GM18498 (cell line): ENCODE data around the gene TDO2.
A peak's percentile ranks its signal among the peaks of the same experiment; 100 is the strongest.
"Not testable (repeated sequence)": the region's sequence is repeated elsewhere in the genome, so short reads cannot be mapped to it uniquely, and the experiment has no call there.

ENCODE experiments used
- ATAC-seq: cut with Tn5 transposase; IDR thresholded peaks from one replicate; pipeline ENCODE4 v1.9.1; 2021; ENCODE audit warnings: mild to moderate bottlenecking, moderate library complexity; ENCODE audit not compliant: unreplicated experiment

The TDO2 gene

GRCh38 chr4:155906554-155907247, 3.2 kb downstream of the TDO2 start:
- ATAC-seq, result no peak

GRCh38 chr4:155907556-155907955, 4.1 kb downstream of the TDO2 start:
- no peak for ATAC-seq

- ATAC-seq, result peak; percentile 89
Observed at GRCh38 chr4:155908187-155909139, 5.0 kb downstream of the TDO2 start.

GRCh38 chr4:155909615-155910226, 6.2 kb downstream of the TDO2 start:
- ATAC-seq, result no peak

GRCh38 chr4:155911905-155912304, 8.4 kb downstream of the TDO2 start:
- no peak for ATAC-seq

GRCh38 chr4:155914782-155915181, 11.3 kb downstream of the TDO2 start:
- ATAC-seq, result no peak

- ATAC-seq, result no peak
Observed at GRCh38 chr4:155921597-155921996, 18.1 kb downstream of the TDO2 start.

- no peak for ATAC-seq
Observed at GRCh38 chr4:155924637-155925036, 21.1 kb downstream of the TDO2 start.

- no peak for ATAC-seq
Observed at GRCh38 chr4:155929833-155930232, 26.3 kb downstream of the TDO2 start.

GRCh38 chr4:155930330-155930729, 26.8 kb downstream of the TDO2 start:
- ATAC-seq, result no peak

GRCh38 chr4:155931634-155932033, 28.1 kb downstream of the TDO2 start:
- ATAC-seq, result no peak

- ATAC-seq, result not testable (repeated sequence)
Observed at GRCh38 chr4:155934634-155935033, 31.1 kb downstream of the TDO2 start.

- ATAC-seq, result no peak
Observed at GRCh38 chr4:155935389-155935986, 32.0 kb downstream of the TDO2 start.

- ATAC-seq, result no peak
Observed at GRCh38 chr4:155941085-155941790, 37.7 kb downstream of the TDO2 start.

- no peak for ATAC-seq
Observed at GRCh38 chr4:155941820-155942219, 38.3 kb downstream of the TDO2 start.

- ATAC-seq, result no peak
Observed at GRCh38 chr4:155943605-155944291, 40.3 kb downstream of the TDO2 start.

GRCh38 chr4:155944516-155944915, 41.0 kb downstream of the TDO2 start:
- ATAC-seq, result no peak

- no peak for ATAC-seq
Observed at GRCh38 chr4:155946486-155946885, 43.0 kb downstream of the TDO2 start.

- no peak for ATAC-seq
Observed at GRCh38 chr4:155948541-155948940, 45.0 kb downstream of the TDO2 start.

- ATAC-seq, result no peak
Observed at GRCh38 chr4:155950461-155950860, 47.0 kb downstream of the TDO2 start.
